GM19328 (cell line): ENCODE data around the gene GNB5.

Experiments
- ATAC-seq: cut with Tn5 transposase; IDR thresholded peaks from one replicate; pipeline ENCODE4 v1.9.1; 2021; ENCODE audit warnings: mild to moderate bottlenecking, moderate library complexity; ENCODE audit not compliant: unreplicated experiment

The GNB5 gene

DNA sequence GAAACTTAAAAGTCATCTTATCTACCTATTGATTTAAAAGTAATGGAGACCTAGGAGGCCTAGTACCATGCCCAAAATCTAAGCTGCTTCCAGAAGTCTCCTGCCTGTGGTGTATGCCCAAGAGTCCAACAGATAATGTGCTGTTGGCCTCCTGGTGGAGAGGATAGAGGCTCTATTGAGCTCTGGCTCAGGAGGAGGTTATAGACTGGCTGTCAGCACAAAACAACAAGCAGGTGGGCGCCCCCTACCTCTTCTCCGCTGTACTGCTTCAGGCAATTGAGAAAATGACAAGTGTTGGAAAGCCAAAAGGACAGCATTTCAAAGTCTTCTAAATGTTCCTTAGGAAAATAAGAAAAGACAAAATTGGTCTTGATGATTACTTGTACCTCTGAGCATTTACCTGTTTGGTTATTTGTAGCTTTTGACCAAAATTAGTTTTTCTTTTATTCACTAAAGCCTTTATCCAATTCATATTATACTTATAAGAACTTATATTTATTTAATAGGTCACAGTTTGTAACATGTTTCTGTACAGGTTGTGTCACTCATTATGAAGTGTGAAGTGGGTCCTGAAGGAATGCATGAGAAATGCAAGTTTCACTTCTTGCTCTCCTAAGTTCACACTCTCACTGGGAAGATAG lies 17.2 kb upstream of the GNB5 start:
- peak; percentile 64 for ATAC-seq

DNA sequence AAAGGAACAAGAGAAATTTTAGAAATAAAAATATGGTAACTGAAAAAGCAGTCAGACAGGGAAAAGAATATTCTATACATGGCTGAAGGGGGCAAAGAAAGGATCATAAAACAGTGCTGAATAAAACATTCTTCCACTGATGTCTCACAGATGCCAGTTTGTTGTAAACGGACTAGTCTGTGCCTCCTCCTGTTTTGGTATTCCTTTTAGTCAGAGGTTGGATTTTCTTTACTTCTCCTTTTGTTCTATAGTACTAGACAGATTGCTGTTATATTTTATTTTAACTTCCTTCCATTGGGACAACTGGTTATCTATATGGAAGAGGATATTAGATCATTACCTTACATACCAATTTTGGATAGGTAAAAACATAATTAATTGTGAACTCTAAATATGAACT lies 16.0 kb upstream of the GNB5 start:
- ATAC-seq, result no peak

DNA sequence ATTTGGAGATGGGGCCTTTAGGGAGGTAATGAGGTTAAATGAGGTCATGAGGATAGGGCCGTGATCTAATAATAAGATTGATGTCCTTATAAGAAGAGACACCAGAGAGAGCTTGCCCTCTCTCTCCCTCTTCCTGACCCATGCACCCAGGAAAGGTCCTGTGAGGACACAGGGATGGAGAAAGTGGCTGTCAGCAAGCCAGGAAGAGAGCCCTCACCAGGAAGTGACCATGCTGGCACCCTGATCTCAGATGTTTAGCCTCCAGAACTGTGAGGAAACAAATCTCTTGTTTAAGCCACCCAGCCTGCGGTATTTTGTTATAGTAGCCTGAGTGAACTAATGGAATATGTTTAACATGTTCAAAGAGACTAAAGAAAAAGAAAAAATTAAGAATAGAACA lies 15.3 kb upstream of the GNB5 start:
- no peak for ATAC-seq

DNA sequence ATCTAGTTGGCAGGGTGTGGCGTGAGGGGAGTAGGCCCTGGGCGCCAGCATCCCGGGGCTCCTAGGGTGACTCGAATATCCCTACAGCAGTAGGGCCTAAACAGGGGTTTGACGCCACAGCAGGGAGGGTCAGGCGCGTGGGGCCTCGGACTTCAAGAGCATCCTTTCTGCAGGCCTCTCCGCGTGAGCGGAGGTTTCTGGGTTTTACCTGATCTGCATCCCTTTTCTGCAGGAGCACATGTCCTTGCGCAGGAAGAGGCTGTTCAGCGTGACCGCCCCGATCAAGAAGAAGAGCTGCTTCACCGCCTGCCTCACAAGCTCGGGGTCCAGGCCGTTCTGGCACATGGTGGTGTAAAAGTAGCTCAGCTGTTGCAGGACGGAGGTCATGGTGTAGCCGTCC lies 13.5 kb upstream of the GNB5 start:
- ATAC-seq, result no peak

DNA sequence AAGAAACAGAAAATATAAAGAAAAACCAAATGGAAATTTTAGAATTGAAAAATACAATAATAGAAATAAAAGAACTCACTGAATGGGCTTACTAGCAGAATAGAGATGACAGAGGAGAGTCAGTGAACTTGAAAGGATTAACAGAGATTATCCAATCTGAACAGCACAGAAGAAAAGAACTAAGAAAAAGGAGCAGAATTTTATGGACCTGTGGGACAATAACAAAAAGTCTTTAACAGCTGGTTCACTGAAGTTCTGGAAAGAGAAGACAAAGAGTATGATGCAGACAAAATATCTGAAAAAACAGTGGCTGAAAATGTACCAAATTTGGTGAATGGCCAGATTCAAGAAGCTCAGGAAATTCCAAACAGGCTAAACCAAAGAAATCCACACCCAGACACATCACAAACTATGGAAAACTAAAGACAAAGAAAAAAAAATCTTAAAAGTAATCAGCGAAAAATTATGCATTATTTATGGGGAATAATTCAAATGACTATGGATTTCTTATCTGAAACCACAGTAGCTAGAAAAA lies 9.7 kb upstream of the GNB5 start:
- ATAC-seq, result no peak

DNA sequence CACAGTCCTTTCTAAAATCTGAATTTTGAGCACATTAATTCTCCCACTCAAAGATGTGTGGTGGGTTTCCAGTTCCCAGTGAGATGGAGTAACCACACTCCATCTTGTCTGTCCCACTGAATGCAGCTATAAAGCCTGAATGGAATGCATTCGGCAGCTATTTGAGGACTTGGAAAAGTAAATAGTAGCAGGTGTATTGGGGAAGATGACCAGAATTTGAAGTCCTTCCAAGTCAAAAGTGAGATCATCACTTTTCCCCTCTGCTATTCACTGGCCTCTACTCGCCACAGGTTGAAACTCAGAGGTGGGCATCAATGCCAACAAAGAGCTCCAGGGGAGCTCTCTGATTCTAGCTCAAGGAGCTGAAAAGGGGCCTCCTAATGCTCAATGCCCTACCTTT lies 8.1 kb upstream of the GNB5 start:
- ATAC-seq, result no peak

DNA sequence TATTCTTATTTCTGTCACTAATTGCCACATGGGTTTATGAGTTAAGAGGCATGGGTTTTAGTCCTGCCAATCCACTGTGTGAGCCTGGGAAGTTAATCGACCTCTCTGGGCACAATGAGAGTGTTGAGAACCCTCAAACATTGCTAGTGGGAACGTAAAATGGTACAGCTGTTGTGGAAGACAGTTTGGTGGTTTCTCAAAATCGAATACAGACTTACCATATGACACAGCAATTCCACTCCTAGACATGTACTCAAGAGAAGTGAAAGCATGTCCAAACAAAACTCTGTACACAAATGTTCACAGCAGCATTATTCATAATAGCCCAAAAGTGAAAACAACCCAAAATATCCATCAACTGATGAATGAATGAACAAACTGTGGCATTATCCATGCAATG lies 5.7 kb upstream of the GNB5 start:
- no peak for ATAC-seq

DNA sequence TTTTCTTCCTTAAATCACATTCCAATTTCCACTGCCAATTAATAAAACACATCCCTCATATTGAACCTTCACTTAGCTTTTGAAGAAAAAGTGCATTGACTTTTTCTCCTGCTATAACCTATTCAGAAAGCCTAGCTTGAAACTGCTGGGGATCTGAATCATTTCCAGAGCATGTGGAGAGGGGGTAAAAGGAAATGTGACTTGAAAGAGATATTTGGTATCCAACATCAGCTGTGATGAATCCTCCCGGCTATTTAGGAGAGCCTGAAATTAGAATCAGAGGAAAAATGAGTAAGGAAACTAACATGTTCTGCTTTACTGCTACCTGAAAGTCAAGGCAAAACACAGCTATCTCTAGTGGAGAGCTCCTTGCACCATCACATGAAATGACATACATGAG lies 2.6 kb upstream of the GNB5 start:
- ATAC-seq, result no peak

DNA sequence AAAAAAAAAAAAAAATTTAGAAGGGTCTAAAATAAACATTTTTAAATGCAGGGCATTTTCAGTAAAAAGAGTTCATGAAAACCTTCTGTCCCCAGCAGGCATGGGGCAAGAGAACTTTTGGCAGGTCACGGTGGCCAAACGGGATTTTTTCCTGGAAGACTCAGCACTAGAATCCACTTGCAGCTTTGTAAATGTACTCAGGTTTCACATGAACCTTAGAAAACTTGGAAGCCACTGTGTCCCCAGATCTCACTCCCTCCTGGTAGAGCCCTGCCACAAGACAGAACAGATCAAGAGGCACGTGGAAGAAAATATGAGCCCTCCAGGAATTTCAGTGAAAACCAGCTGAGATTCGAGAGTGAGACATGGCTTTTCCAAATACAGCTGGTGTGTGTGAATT lies 2.1 kb upstream of the GNB5 start:
- ATAC-seq, result no peak

DNA sequence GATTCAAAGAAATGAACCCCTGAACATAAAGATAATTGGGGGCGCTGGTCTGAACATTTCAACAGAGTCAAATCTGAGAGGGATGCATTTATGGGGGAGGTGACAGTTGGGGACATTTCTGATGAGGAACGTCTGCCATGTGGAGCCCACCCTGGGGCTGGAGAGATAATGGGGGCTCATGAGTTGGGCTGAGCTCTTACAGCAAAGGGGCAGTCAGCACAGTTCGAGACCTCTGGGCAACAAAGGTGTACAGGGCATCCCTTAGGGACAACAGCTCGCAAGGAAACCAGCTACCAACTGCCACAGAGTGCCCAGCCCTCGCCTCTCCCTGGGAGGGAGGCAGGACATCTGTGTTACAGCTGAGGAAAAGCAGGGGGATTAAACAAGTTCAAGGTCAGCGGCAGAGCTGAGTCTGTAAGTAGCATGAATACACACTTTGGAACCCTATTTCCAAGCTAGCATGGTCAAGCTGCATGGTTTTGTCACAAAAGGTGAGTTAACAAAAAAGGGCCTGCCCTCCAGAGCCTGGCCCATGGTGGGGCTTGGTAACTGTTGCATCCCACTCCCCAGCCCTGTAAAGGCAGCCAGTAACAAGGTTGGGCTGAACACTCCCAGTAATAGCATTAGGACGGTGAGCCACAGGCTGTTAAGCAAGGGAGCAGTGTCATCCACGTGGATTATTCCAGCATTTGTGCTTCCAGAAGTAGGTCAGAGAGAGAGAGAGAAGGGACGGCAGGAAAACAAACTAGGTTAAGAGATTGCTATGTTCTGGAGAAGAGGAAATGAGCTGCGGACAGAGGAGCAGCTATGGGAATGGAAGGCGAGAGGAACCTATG lies 4.3 kb downstream of the GNB5 start:
- ATAC-seq, result no peak

DNA sequence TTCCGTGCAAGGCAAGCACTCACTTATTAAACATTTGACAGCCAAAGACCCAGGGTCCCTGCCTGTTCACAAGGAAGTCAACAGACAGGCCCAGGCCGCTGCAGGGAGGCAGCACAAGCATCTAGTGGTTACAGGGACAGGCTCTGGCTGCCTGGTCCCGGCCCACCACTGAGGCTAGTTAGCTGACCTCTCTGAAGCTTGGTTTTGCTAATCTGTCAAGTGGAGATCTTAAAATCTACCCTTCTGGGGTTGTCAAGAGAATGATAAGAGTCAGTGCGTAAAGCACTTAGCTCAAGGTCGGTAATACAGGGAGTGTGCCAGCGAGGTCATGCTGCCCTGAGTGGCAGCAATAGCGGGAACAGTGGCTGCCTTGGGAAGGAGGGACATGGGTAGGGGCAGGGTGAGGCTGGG lies 6.0 kb downstream of the GNB5 start:
- no peak for ATAC-seq

DNA sequence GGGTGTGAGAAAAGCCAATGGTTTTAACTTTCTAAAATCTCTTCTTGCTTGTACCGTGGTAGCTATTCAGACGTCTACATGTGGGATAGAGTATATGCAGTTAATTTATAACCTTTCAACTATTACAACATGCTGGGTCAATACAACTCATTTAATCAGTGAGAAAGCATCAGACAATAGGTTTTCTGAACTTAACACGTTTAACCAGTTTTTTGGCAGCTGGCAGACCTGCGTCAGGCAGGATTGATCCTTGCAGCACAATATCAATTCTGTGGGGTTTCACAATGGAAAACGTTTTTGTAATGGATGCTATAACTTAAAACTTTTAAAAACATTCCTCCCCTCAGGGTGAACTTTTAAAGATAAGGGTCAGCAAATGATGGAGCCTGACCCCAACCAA lies 6.5 kb downstream of the GNB5 start:
- no peak for ATAC-seq

DNA sequence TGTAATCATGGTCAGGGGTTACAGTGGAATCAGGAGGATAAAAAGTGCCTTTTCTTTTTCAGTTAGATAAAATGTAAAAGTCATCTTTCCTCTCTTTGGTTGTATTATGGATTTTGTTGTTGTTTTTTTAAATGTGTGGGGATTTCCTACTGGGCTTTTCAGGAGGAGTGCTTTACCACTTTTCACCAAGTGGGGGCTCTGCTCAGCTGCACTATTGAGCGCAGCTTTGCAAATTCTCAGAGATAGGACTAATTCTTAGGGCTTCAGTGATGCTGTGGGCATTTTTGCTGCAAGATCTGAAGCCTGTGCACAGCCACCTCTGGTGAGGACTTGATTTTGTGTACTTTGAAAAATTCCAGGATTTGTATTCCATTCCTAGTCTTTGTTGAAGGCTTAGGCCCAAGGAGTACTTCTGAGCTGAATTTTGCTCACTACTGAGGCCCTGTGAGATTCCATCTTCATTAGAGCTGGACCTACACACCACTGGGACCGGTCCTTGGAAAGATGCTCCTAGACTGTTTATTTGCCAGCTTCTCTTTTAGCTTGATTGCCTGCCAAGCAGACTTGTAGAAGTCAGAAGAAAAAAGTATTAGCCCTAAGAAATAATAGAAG lies 7.5 kb downstream of the GNB5 start:
- ATAC-seq, result no peak

DNA sequence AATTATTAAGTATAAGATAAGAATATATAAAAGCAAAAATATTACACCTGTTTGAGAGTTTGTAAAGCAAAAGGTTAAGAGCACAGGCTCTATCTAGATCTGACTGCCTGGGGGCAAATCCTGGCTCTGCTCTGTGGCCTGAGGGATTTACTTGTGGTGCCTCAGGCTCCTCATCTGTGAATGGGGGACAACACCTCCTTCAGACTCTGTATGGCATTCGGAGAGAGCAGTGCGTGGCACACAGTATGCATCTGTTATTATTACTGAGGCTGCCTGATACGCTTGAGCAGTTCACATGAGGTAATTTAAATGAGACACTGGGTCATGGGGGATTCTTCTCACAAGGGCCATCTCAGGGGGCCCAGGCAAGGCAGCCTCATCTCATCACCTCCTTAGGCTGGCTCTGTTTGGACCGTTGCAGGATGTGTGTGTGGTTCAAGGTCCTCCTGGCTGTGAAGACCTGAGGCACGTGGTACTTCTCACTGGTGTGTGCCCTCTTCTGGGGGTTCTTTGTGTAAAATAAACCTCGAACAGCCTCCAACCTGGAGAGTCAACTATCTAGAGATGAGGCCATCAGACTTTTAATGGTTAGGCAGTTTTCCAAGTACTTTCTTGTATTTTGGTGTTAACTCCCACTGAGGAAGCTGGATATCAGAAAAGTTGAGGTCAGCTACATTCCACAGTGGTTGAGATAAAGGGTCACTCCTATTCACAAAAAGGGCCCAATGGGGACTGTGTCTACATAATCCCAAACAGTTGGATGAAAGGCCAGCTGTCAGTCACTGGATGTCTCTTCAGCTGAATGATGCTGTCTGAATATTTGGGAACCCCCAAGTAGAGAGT lies 9.0 kb downstream of the GNB5 start:
- ATAC-seq, result no peak

DNA sequence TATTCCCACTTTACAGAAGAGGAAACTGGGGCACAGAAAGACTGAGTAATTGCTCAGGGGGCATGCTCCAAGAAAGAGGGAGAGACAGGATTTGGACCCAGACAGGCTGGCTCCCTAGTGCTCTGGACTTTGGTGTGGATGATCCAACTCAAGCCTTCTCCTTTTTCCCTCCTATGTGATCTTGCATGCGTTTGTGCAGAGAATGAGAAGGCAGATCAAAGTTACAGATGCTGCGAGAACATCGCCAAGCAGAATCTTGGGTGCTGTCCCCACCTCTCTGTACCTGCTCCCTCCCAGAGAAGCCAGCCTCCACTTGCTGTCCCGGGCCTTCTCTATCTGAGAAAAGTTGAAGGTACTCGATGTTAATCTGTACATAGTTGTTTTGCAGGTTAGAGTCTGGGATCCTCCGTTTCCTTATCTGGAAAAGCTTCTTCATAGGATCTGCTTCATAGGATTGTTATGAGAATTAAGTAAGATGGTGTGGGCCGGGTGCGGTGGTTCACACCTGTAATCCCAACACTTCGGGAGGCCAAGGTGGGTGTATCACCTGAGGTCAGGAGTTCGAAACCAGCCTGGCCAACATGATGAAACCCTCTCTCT lies 10.2 kb downstream of the GNB5 start:
- ATAC-seq, result no peak

DNA sequence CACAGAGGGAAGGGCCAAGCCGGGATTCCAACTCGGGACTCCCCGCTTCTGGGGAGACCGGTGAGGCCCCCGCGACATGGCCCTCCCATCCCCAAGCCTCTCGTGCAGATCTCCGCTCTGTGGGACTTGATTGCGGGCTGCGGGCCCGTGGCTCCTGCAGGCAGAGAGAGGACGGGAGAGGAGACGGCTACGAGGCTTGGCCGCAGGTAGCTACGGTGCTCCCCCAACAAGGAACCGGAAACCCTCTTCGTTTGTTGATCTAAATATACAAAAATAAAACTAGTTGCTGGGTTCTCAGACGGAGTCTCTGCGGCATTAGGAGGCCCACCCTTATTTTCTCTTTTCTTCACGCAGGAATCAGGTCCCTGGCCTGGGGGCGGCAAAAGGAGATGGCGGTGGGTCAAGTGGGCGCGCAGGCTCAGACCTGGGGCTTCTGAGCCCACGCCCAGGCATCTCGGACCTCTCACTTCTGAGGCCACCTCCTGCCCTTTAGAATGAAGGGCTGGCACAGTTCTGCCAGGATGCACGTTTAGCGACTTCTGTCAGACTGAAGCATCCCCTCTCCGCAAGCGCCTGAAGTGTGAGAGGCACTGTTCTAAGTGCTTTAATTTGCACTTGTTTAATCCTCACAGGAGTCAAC lies 10.9 kb downstream of the GNB5 start:
- peak; percentile 29 for ATAC-seq

DNA sequence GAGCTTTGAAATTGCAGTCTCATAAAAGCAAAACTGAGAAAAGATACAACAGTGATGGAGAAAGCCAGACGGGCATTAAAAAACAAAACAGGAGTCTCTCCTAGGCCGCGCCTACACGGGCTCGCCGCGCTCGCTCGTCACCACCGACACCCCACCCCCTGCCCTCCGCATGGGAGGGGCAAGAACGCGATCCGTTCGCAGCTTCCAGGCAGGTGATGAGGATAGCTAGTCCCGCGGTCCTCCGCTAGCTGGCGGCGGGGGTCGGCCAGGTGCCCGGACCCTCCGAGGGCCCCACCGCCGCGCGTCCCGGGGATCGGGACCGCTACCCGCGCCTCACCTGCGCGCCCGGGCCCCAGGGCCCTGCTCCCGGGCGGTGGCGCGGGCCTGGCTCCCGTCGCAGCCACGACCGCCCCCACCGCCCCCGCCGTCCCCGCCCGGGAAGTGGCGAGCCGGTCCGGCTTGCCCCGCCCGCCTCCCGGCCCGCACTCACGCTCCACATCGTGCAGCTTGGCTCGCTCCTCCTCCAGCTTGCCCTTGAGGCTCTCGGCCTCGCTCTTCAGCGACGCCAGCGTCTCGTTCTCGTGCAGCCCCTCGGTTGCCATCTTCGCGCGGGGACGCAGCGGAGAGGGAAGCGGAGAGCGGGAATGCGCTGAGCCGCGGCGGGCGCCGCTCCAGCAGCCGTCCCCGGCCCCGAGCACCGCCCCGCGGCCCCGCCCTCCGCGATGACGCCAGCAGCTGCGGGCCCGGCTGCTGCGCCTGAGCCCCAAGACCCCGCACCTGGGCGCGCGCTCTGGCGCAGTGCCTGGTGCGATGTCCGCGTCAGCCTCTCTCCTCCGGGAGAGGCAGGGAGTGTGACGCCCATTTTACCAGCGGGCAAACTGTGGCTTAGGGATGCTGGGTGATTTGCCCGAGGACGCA lies 11.7 kb downstream of the GNB5 start:
- peak; percentile 75 for ATAC-seq

DNA sequence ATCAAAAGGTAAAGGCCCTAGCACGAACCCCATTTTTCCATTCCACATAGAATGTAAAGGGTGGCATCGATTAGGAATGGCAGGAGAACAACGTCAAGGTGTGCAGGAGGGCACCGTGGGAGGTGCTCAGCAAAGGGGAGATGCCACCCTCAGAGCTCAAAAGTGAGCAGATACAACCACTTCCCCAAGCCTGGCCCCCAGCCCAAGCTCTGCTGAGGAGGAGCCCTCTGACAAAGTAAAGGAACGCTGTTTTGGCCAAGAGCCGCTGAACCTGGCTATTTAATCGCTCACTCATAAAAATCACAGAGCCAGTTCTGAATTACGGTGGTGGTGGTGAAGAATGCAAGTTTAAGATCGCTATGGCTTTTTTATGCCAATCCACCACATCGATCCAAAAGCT lies 12.4 kb downstream of the GNB5 start:
- ATAC-seq, result no peak

DNA sequence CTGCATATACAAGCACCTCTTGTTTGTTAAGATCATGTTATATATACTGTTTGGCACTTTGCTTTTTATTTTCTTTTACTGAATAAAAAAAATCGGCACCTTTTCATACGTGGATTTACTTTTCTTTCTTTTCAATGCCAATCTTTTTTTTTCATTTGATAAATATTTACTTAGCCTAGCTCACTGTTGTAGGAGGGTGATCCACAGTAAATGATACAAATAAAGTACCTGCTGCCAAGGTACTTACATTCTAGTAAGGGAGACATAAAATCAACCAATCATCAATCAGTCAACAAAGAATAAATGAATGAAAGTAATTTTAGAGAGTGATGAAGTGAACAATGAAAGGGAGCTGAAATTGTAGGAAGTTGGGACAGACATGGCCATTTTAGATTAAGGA lies 18.3 kb downstream of the GNB5 start:
- no peak for ATAC-seq
